Gastroesophageal sphincter (tissue), 4 donors: Measurements from ENCODE around the gene DND1. TPM values are rescaled to one million over a fixed set of nuclear protein-coding genes. Genes with fewer than 3 reads are reported as not detected.

ENCODE experiments used
- ATAC-seq: fragments of 150-250 bp; one replicate; pipeline ENCODE4 v1.9.1; 2016; ENCODE audit warnings: mild to moderate bottlenecking, moderate library complexity
- H3K27ac ChIP-seq, 4 donors: fragments of 200-600 bp; sonication (generic) in 3 of 4; 1 replicate in 3 of 4; 2 replicates in 1 of 4; pipeline ENCODE4 v1.5.1; 2016 to 2019
- H3K27me3 ChIP-seq: fragments of 200-600 bp; sonication (generic); one replicate; pipeline ENCODE4 v1.5.1; 2019
- H3K36me3 ChIP-seq, 2 donors: fragments of 200-600 bp; sonication (generic); one replicate each; pipeline ENCODE4 v1.5.1; 2019; ENCODE audit warnings: control low read depth in 1 of 2
- H3K4me1 ChIP-seq, 3 donors: fragments of 200-600 bp; sonication (generic); 1 replicate in 2 of 3; 2 replicates in 1 of 3; pipeline ENCODE4 v1.5.1; 2016 to 2019; ENCODE audit warnings: control low read depth in 2 of 3
- H3K4me3 ChIP-seq, 2 donors: fragments of 200-600 bp; sonication (generic); one replicate each; pipeline ENCODE4 v1.5.1; 2019; ENCODE audit warnings: mild to moderate bottlenecking in 1 of 2, moderate library complexity in 1 of 2
- H3K9me3 ChIP-seq, 3 donors: fragments of 200-600 bp; sonication (generic); one replicate each; pipeline ENCODE4 v1.5.1; 2017 to 2019; ENCODE audit warnings: control low read depth in 2 of 3
- CTCF ChIP-seq, 4 experiments: fragments of 200-600 bp in 2 of 4; fragments of 450-650 bp in 2 of 4; sonication (generic) in 1 of 4; IDR thresholded peaks; one replicate each; pipeline ENCODE4 v1.5.1; 2017 to 2019; ENCODE audit warnings: antibody characterized with exemption in 4 of 4, mild to moderate bottlenecking in 2 of 4, moderate library complexity in 2 of 4
- EP300 ChIP-seq: sonication (generic); formaldehyde crosslinking; IDR thresholded peaks from one replicate; pipeline ENCODE4 v1.6.1; 2017; ENCODE audit warnings: antibody characterized with exemption, mild to moderate bottlenecking
- POLR2A ChIP-seq, 2 donors: fragments of 450-650 bp; IDR thresholded peaks; one replicate each; pipeline ENCODE4 v1.6.1; 2017; ENCODE audit warnings: antibody characterized with exemption in 2 of 2, mild to moderate bottlenecking in 2 of 2, moderate library complexity in 1 of 2
- POLR2AphosphoS5 ChIP-seq: sonication (generic); formaldehyde crosslinking; IDR thresholded peaks from one replicate; pipeline ENCODE4 v1.6.1; 2017; ENCODE audit warnings: antibody characterized with exemption
- WGBS, 2 donors: methylation state at CpG; one replicate each; pipeline ENCODE4 v1.1.5; 2018; ENCODE audit warnings: low coverage in 1 of 2; 5-methylcytosine and 5-hydroxymethylcytosine counted together
- total RNA-seq, 4 donors: library from RNA; depleted of rRNA; stranded (reverse); fragments of >200 nt; gene quantifications; one replicate each; pipeline ENCODE4 v1.1.0, GENCODE V29; 2016

Gene DND1
- total RNA-seq, 4 donors from 2014 or later: 0.19 to 0.67 (median 0.62) TPM; not detected in 1

- Histone ChIP-seq H3K9me3 (no peaks in the 10 kb centered on the region), H3K4me1 (peaks cover 0 to 45% (median 7%) of the 10 kb centered on the region in 3 donors), H3K27ac (no peak overlapping the region), H3K36me3 (no peaks in the 10 kb centered on the region), H3K4me3 (no peak overlapping the region), H3K27me3 (no peaks in the 10 kb centered on the region)
- WGBS, 2 donors: 80 to 86% methylated on average over 2 to 5 of the region's 8 CpGs
- TF ChIP-seq EP300: no peak
- TF ChIP-seq CTCF (IDR thresholded peaks at IDR 0.05): no peak
- no peak for TF ChIP-seq POLR2AphosphoS5
- no peak for TF ChIP-seq POLR2A (IDR thresholded peaks at IDR 0.05)
- no peak for ATAC-seq
Measured at GRCh38 chr5:140635291-140636257, 37.8 kb downstream of the DND1 start.

GRCh38 chr5:140634103-140634502 is 39.3 kb downstream of the DND1 start:
- peaks cover 0 to 34% (median 7%) of the 10 kb centered on the region in 3 donors for H3K4me1 ChIP-seq
- H3K27ac ChIP-seq: no peak overlapping the region
- no peak overlapping the region for H3K4me3 ChIP-seq
- TF ChIP-seq CTCF (IDR thresholded peaks at IDR 0.05) (no peak), POLR2AphosphoS5 (no peak), EP300 (no peak), POLR2A (IDR thresholded peaks at IDR 0.05) (no peak)
- no peak for ATAC-seq
- no peaks in the 10 kb centered on the region for H3K9me3 ChIP-seq
- H3K27me3 ChIP-seq: no peaks in the 10 kb centered on the region
- WGBS, 2 donors: 48 to 55% methylated on average over 2 to 3 of the region's 3 CpGs
- no peaks in the 10 kb centered on the region for H3K36me3 ChIP-seq

GRCh38 chr5:140633501-140633900 is 39.9 kb downstream of the DND1 start:
- H3K27ac ChIP-seq: peak overlapping the region in 3 of 4 donors; percentile 76 to 81 (median 80)
- H3K9me3 ChIP-seq: no peaks in the 10 kb centered on the region
- no peak for ATAC-seq

DNA sequence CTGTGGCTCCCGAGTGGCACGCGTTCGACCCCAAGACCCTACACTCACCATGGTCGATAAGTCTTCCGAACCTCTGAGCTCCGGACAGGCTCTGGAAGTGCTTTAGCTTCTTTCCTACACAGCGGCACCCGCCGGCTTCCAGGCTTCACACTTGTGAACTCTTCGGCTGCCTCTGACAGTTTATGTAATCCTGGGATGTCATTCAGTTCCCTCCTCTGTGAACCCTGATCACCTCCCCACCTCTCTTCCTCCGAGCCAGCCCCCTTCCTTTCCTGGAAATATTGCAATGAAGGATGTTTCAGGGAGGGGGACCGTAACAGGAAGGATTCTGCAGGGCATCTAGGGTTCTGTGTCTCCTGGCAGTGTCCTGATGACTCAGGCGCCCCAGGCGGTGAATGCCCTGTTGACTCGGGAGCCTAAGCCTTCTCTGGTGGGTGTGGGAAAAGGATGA is 40.3 kb downstream of the DND1 start, which contains the start of gene CD14:
CD14 (minus strand) TSS at position 155 of the 451 bp plus-strand sequence; CDS start at position 51, 104 bp downstream.
- peak; percentile 61 for ATAC-seq
- Histone ChIP-seq H3K4me3 (peak within 1 kb of the TSS; percentile 40 to 62), H3K27me3 (no peaks in the 10 kb centered on the region), H3K36me3 (no peaks in the 10 kb centered on the region), H3K27ac (peak within 1 kb of the TSS; percentile 3 to 81 (median 78)), H3K9me3 (no peaks in the 10 kb centered on the region), H3K4me1 (peaks cover 0 to 28% (median 7%) of the 10 kb centered on the region in 3 donors)
- 0 to 11% methylated on average over 4 to 8 of the region's 16 CpGs for WGBS, 2 donors
- TF ChIP-seq CTCF (IDR thresholded peaks at IDR 0.05) (peak in 1 of 4 experiments; percentile 9), POLR2AphosphoS5 (peak; percentile 42), POLR2A (IDR thresholded peaks at IDR 0.05) (peak in 1 of 2 donors; percentile 37), EP300 (no peak)

More at GRCh38 chr5:140633501-140633900, 39.9 kb downstream of the DND1 start:
- Histone ChIP-seq H3K27me3 (no peaks in the 10 kb centered on the region), H3K4me3 (peak overlapping the region in 1 of 2 donors; percentile 62), H3K4me1 (peaks cover 0 to 30% (median 7%) of the 10 kb centered on the region in 3 donors), H3K36me3 (no peaks in the 10 kb centered on the region)
- TF ChIP-seq POLR2AphosphoS5 (no peak), EP300 (no peak), POLR2A (IDR thresholded peaks at IDR 0.05) (no peak), CTCF (IDR thresholded peaks at IDR 0.05) (no peak)
- no CpG with 5 or more reads among the region's 2 CpGs for WGBS, 2 donors
